Activated T-cell treated with anti-CD3 and anti-CD28 coated beads, Interleukin-2, amount 50 U/mL, for 72 hours (primary cell): Measurements from ENCODE around the gene ZNF512B. TPM values are rescaled to one million over a fixed set of nuclear protein-coding genes. Genes with fewer than 3 reads are reported as not detected.
"Not testable (repeated sequence)": the region's sequence is repeated elsewhere in the genome, so short reads cannot be mapped to it uniquely, and the experiment has no call there.

ENCODE experiments used
- ATAC-seq, 2 donors: fragments of 150-1000 bp; cut with Tn5 transposase; replicated peaks in 1 of 2; 2 replicates each; pipeline ENCODE4 v1.10.0; 2021; ENCODE audit warnings: moderate library complexity in 2 of 2, mild to moderate bottlenecking in 1 of 2
- DNase-seq, 2 donors: peaks; one replicate each; pipeline ENCODE4 v3.0.0; 2021 to 2022; ENCODE audit warnings: mixed read lengths in 1 of 2
- H3K27ac Mint-ChIP-seq: one replicate; pipeline ENCODE4 v1.8.0; 2022; ENCODE audit warnings: mild to moderate bottlenecking, moderate library complexity, mixed read lengths
- H3K27me3 Mint-ChIP-seq: one replicate; pipeline ENCODE4 v1.8.0; 2022; ENCODE audit warnings: low read depth, mixed read lengths
- H3K36me3 Mint-ChIP-seq, 2 donors: one replicate each; pipeline ENCODE4 v1.8.0; 2022; ENCODE audit warnings: mixed read lengths in 2 of 2, mild to moderate bottlenecking in 1 of 2; ENCODE audit not compliant: insufficient read depth in 2 of 2
- H3K4me1 Mint-ChIP-seq: one replicate; pipeline ENCODE4 v1.8.0; 2022; ENCODE audit warnings: low read depth, mixed read lengths
- H3K4me3 Mint-ChIP-seq, 2 donors: one replicate each; pipeline ENCODE4 v1.8.0; 2022; ENCODE audit warnings: mild to moderate bottlenecking in 2 of 2, mixed read lengths in 2 of 2, moderate library complexity in 2 of 2
- H3K9me3 Mint-ChIP-seq, 2 donors: one replicate each; pipeline ENCODE4 v1.8.0; 2022; ENCODE audit warnings: mixed read lengths in 2 of 2
- total RNA-seq, 2 donors: library from RNA; stranded (reverse); gene quantifications; one replicate each; pipeline ENCODE4 v1.2.3, GENCODE V29; 2022

ZNF512B gene
- total RNA-seq, 2 donors from 2014 or later: 20.0 to 20.6 TPM

DNA sequence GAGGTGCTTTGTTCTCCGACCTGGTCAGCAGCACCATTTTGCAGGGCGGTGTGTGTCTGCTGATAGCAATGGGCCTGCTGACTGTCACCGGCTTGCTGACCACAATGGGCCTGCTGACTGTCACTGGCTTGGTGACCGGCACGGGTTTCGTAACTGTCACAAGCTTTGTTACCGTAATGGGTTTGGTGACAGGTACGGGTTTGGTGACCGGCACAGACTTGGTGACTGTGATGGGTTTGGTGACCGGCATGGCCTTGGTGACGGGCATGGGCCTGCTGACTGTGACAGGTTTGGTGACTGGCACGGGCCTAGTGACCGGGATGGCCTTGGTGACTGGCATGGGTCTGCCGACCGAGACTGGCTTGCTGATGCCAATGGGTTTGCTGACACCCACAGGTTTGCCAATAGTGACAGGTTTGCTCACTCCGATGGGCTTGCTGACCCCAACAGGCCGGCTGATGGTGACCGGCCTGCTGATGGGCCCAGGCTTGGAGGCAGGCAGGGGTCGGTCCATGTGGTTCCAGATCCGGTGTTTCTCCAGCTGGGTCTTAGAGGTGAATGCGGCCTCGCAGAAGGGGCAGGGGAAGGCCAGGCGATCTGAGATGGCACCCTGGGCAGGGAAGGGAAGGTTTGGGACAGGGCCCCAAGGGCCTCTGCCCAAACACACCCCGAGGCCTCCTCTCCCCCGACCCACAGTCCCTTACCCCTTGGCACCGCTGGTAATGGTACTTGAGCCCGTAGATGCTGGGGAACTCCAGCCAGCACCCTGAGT lies 3.4 kb downstream of the ZNF512B start:
- H3K4me3 Mint-ChIP-seq: no peak overlapping the region
- H3K4me1 Mint-ChIP-seq: peaks cover 10% of the 10 kb centered on the region
- peaks cover 0 to 3% of the 10 kb centered on the region in 2 donors for H3K9me3 Mint-ChIP-seq
- DNase-seq (peak in 1 of 2 donors; percentile 0), ATAC-seq (no peak)
- H3K27ac Mint-ChIP-seq: no peak overlapping the region
- H3K27me3 Mint-ChIP-seq: no peaks in the 10 kb centered on the region
- H3K36me3 Mint-ChIP-seq: peaks cover 6 to 9% of the 10 kb centered on the region in 2 donors

DNA sequence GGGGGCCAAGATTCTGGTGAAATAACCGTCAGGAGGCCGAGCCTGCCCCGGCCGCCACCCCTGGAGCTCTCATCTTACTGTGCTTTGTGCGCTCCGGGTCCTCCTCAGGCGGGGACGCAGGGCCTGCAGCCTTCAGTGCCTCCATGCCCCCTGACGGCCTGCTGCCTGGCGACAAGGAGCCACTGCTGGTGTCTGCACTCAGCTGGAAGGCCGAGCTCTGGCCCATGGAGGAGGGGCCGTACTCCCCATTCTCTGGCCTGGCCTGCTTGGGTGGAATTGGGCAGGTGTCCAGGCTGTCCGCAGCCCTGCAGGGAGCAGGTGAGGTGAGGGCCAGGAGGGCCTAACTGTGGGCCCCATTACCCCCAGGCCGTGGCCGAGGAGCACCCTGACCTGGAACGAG lies 5.3 kb downstream of the ZNF512B start:
- no peak overlapping the region for H3K4me3 Mint-ChIP-seq
- H3K9me3 Mint-ChIP-seq: peaks cover 0 to 3% of the 10 kb centered on the region in 2 donors
- no peak overlapping the region for H3K27ac Mint-ChIP-seq
- peaks cover 6 to 9% of the 10 kb centered on the region in 2 donors for H3K36me3 Mint-ChIP-seq
- no peaks in the 10 kb centered on the region for H3K27me3 Mint-ChIP-seq
- peaks cover 10% of the 10 kb centered on the region for H3K4me1 Mint-ChIP-seq
- no peak for ATAC-seq
- DNase-seq: no peak

DNA sequence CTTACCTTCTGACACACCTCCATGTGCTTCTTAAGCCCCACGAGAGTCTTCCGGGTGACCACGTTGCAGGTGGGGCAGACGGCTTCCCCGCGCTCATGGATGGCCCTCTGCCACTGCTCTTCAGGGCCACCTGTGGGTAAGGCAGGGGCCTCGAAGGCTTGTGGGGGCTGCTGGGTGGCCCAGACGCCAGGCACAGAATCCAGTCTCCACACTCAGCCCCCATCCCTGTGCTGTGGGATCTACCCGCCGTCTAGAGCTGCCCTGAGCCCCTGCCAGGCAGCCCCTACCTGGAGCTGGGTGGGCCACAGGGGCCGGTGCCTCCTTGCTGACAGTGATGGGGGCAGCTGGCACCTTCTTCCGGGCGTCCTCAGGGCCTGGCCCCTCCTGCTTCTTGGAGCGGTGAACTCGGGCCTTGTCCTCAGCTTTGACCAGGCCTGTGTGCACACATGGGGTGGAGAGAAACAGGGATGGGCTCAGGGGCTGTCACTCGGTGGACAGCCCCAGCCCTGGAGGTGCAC lies 5.9 kb downstream of the ZNF512B start:
- H3K27ac Mint-ChIP-seq: no peak overlapping the region
- peaks cover 10% of the 10 kb centered on the region for H3K4me1 Mint-ChIP-seq
- peaks cover 6 to 9% of the 10 kb centered on the region in 2 donors for H3K36me3 Mint-ChIP-seq
- H3K27me3 Mint-ChIP-seq: no peaks in the 10 kb centered on the region
- no peak overlapping the region for H3K4me3 Mint-ChIP-seq
- ATAC-seq (no peak), DNase-seq (no peak)
- peaks cover 0 to 3% of the 10 kb centered on the region in 2 donors for H3K9me3 Mint-ChIP-seq

DNA sequence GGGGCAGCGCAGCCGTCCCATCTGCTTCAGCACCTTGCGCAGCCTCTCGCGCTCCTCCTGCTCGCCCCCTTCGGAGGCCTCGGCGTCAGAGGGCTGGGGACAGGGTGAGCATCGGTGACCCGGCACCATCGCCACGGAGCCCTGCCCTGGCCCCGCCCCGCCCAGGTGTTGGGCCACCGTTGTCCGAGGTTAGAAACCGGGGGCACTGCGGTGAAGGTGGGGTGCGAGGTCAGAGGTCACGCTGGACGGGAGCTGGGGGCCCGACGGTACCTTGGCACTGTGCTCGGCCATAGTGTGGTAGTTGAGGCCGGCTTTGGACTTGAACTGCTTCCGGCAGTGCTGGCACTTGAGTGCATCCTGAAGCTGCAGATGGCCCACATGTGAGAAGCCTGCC lies 6.4 kb downstream of the ZNF512B start:
- H3K4me3 Mint-ChIP-seq: no peak overlapping the region
- H3K27ac Mint-ChIP-seq: no peak overlapping the region
- no peaks in the 10 kb centered on the region for H3K27me3 Mint-ChIP-seq
- peaks cover 10% of the 10 kb centered on the region for H3K4me1 Mint-ChIP-seq
- H3K36me3 Mint-ChIP-seq: peaks cover 6 to 9% of the 10 kb centered on the region in 2 donors
- DNase-seq: no peak
- no peak for ATAC-seq
- H3K9me3 Mint-ChIP-seq: peaks cover 0 to 3% of the 10 kb centered on the region in 2 donors

DNA sequence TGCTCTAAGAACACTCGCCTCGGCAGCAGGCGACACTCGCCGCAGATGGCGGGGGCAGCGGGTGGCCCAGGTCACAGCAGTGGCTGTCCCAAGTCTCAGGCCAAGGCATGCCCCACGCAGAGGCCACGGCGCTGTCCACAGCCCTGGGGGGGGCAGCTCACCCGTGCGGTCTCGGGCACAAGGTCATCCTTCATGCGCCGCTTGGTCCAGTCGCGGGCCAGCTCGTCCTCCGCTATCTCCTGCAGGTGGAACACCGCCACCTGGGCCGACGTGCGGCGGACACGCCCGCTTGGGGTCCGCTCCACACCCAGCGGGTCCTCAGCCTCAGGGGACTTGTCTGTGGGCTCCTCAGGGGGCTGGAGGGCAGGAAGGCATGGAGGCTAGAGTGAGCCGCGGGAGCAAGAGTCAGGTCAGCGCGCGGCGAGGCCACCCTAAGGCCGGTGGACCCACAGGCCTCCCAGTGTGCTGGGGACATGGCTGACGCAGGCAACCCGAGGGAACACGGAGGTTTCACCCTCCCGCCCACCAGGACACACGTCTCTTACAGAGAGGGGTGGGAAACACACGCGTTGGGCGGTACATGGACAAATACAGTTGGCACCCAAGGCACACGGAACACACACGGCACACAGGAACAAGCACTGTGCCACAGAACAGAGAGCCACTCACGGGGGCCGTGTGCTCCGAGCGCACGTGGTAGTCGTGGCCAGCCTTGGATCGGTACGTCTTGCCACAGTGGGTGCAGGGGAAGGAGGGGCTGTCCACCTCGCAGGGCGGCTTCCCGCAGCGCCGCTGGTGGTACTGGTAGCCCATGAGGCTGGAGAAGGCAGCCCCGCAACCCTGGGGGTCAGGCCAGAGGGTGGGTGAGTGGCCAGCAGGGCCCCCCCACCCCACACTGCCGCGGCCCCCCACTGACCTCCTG lies 7.0 kb downstream of the ZNF512B start:
- H3K27me3 Mint-ChIP-seq: no peaks in the 10 kb centered on the region
- no peak for ATAC-seq
- H3K4me1 Mint-ChIP-seq: peaks cover 13% of the 10 kb centered on the region
- H3K27ac Mint-ChIP-seq: no peak overlapping the region
- H3K36me3 Mint-ChIP-seq: peaks cover 6 to 9% of the 10 kb centered on the region in 2 donors
- peaks cover 0 to 3% of the 10 kb centered on the region in 2 donors for H3K9me3 Mint-ChIP-seq
- no peak for DNase-seq
- no peak overlapping the region for H3K4me3 Mint-ChIP-seq

DNA sequence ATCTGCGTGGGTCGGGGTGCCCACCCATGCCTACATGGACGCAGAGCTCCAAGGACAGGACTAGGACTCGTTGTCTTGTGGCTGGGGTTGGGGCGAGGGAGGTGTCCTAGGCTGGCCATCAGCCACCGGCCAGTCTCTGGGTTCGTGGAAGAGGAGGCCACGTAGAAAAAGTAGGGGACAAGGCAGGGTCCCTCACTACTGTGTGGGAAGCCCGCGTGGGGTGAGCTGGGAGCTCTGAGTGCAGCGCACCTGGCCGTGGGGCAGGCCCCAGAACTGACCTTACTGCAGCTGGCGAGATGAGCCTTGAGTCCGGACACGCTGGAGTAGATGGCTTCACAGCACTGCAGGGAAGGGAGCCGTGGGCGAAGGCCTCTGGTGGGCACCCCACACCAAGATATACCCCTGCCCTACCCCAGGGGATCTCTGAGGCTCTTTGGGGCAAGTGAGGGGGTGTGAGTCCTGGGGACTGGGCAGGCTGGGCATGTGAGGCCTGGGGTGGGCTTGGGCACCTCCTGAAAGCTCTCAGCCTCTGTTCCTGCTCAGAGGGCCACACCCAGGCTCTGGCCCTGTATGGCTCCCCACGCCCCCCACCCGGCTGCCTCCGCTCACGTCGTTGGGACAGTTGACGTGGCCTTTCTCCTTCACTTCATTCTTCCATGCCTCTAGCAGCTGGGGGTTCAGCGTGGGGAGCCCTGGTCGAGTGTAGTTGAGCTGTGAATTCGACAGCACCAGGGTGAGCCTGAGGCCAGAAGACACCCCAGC lies 7.9 kb downstream of the ZNF512B start:
- DNase-seq (no peak), ATAC-seq (no peak)
- H3K4me3 Mint-ChIP-seq: no peak overlapping the region
- no peak overlapping the region for H3K27ac Mint-ChIP-seq
- no peaks in the 10 kb centered on the region for H3K27me3 Mint-ChIP-seq
- peaks cover 0 to 3% of the 10 kb centered on the region in 2 donors for H3K9me3 Mint-ChIP-seq
- H3K4me1 Mint-ChIP-seq: peaks cover 20% of the 10 kb centered on the region
- peaks cover 6 to 7% of the 10 kb centered on the region in 2 donors for H3K36me3 Mint-ChIP-seq

DNA sequence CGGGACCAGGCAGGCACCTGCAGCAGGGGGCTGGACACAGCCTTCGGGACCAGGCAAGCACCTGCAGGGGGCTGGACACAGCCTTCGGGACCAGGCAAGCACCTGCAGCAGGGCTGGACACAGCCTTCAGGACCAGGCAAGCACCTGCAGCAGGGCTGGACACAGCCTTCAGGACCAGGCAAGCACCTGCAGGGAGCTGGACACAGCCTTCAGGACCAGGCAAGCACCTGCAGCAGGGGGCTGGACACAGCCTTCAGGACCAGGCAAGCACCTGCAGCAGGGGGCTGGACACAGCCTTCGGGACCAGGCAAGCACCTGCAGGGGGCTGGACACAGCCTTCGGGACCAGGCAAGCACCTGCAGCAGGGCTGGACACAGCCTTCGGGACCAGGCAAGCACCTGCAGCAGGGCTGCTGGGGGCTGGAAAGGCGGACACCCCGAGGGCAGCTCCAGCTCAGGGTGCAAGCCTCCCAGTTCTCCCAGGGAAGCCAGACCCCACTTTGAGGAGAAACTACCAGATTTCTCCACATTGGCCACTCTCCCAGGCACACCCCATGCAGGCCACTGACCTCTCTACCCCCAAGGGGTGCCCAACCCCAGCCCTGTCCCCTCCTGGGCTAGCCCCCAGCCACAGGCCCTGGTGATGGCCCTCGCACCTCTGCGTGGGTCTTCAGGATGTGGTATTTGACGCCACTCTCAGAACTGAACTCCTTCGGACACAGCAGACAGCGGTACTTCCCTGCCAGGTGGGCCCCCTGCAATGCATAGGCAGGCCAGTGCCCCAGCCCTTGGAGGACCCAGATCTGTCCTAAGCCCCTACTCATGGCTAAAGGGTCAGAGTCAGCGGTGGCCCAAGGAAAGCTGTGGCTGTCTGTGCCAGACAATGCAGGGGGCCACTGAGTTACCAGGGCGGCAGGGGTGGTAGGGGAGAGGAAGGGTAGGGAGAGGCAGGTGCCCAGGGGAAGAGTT lies 8.8 kb downstream of the ZNF512B start:
- not testable (repeated sequence) for H3K27me3 Mint-ChIP-seq, ATAC-seq, H3K27ac Mint-ChIP-seq, DNase-seq, H3K4me3 Mint-ChIP-seq, H3K36me3 Mint-ChIP-seq, H3K9me3 Mint-ChIP-seq
- H3K4me1 Mint-ChIP-seq: peaks cover 20% of the 10 kb centered on the region

DNA sequence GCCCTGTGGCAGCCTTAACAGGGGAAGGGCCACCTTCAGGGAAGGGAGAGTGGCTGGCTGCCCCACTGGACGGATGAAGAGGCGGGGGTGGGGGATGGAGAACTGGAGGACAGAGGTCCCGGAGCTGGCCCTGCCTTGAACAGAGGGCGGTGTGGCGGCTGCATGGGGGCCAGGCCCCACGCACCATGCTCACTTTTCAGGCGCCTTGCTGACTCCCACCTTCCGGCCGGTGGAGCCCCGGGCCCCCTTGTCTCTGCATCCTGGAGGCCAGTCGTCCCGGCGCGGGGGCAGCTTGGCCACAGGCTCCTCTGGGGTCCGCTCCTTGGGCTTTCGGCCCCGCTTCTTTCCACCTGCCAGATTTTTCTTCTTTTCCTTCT lies 10.0 kb downstream of the ZNF512B start:
- no peak for ATAC-seq
- no peak overlapping the region for H3K4me3 Mint-ChIP-seq
- no peak overlapping the region for H3K27ac Mint-ChIP-seq

DNA sequence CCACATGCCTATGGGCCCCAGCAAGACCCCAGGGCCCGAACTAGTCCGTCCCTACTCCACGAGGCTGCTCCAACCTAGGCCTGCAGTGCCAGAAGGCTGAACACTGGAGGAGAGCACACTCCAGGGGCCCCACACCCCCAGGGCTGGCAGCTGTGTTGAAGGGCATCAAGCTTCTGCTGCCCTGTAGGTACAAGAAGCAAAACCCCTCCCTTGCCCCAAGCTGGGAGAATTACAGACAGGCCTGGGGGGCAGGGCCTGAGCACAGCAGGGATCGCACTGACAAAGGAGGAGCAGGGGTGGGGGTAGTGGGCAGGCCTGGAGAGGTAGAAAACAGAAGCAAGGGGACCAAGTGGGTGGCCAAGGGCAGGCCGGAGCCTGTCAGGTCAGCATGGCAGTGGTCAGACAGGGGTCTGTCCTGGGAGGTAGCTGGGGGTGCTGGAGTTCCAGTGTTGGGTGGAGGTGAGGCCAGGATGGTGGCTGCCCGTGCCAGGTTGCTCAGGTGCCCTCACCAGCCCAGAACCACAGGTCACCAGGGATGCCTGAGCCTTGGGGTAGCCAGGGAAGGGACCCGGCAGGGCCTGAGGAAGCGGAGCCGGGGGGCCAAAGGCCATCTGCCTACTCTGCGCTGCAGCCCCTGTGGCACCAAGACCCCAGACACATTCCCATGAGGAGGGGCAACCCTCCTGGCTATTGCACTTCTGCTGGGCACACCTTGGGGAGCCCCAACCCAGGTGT lies 10.6 kb downstream of the ZNF512B start:
- ATAC-seq (no peak), DNase-seq (no peak)
- Mint-ChIP-seq H3K36me3 (peaks cover 2% of the 10 kb centered on the region in 2 donors), H3K9me3 (no peaks in the 10 kb centered on the region), H3K27ac (no peak overlapping the region), H3K27me3 (no peaks in the 10 kb centered on the region), H3K4me1 (peaks cover 32% of the 10 kb centered on the region), H3K4me3 (no peak overlapping the region)

More for the DNA sequence above, 10.0 kb downstream of the ZNF512B start:
- H3K4me1 Mint-ChIP-seq: peaks cover 26% of the 10 kb centered on the region
- no peaks in the 10 kb centered on the region for H3K27me3 Mint-ChIP-seq
- DNase-seq: no peak
- H3K36me3 Mint-ChIP-seq: peaks cover 2% of the 10 kb centered on the region in 2 donors
- H3K9me3 Mint-ChIP-seq: no peaks in the 10 kb centered on the region

DNA sequence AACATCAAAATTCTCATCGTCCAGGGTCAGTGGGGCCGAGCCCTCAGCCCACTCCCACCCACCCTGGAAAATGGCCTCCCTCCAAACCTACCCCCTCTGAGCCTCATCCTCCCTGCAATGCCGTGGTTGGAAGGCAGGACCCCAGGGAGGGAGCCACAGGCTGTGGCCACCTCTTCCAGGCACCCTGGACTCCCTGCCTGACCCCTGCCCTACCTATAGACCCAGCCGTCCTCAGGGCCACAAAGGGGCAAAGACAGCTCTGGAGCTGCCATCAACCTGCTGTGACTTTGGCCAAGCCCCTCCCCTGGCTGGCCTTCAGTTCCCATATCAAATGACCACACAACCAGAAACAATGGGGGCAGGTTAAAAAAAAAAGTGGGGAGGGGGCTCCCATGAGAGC lies 11.3 kb downstream of the ZNF512B start:
- Mint-ChIP-seq H3K27ac (peak overlapping the region; percentile 68), H3K4me3 (peak overlapping the region; percentile 34 to 66), H3K9me3 (no peaks in the 10 kb centered on the region), H3K4me1 (peaks cover 38% of the 10 kb centered on the region), H3K36me3 (peaks cover 2% of the 10 kb centered on the region in 2 donors), H3K27me3 (no peaks in the 10 kb centered on the region)
- ATAC-seq (no peak), DNase-seq (no peak)

DNA sequence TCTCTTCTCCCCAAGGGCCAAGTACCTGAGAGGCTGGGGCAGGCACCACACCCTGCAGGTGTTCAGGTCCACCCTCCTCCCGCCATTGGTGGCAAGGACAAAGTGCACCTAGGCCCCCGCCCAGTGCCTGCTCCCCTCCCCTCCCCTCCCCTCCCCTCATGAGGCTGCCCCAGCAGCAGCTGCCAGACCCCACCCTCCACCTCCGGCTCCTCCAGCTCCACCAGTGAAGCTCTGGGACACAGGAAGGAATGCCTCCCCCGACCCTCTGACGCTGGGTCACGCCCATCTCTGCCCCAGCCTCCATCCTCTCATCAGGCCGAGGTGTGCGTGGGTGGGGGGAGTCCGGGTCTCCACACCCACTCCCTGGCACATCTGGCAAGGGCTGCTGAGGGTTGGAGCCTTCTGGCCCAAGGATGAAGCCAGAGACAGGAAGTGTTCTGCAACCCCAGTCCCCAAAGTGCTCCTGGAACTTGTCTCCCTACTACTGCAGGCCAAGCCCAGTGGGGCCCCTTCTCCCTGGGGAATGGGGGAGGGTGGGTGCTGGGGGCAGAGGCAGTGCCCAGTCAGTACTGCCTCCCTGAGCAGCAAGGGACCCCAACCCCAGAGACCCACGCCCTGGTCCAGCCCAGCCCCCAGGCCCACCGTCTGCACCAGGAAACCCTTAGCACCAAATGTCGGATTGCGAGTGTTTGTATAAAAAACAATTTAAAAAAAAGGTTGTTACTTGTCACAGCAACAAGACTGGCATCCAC lies 11.9 kb downstream of the ZNF512B start:
- no peaks in the 10 kb centered on the region for H3K27me3 Mint-ChIP-seq
- H3K9me3 Mint-ChIP-seq: no peaks in the 10 kb centered on the region
- H3K4me1 Mint-ChIP-seq: peaks cover 44% of the 10 kb centered on the region
- H3K27ac Mint-ChIP-seq: peak overlapping the region; percentile 65
- H3K36me3 Mint-ChIP-seq: peaks cover 2% of the 10 kb centered on the region in 2 donors
- H3K4me3 Mint-ChIP-seq: peak overlapping the region; percentile 82 to 89
- peak; percentile 54 to 65 for DNase-seq
- ATAC-seq: no peak
